GM18519 (cell line): ENCODE measurements around the gene KLHDC4.
"Not testable (repeated sequence)": the region's sequence is repeated elsewhere in the genome, so short reads cannot be mapped to it uniquely, and the experiment has no call there.

Experiments used
- ATAC-seq: cut with Tn5 transposase; IDR thresholded peaks from one replicate; pipeline ENCODE4 v1.9.1; 2021; ENCODE audit warnings: mild to moderate bottlenecking, moderate library complexity; ENCODE audit not compliant: unreplicated experiment, low FRiP score

Gene KLHDC4

GRCh38 chr16:87765776-87766484, at the start of gene KLHDC4:
TSS of gene KLHDC4 (minus strand) at chr16:87765986. CDS start at chr16:87765890, 96 bp downstream.
- ATAC-seq: no peak

GRCh38 chr16:87815567-87815966, 49.8 kb upstream of the KLHDC4 start:
- ATAC-seq: no peak

GRCh38 chr16:87812200-87812656, 46.4 kb upstream of the KLHDC4 start:
- no peak for ATAC-seq

GRCh38 chr16:87811454-87811853, 45.7 kb upstream of the KLHDC4 start:
- ATAC-seq: not testable (repeated sequence)

- peak; percentile 50 for ATAC-seq
Observed at GRCh38 chr16:87809150-87809902, 43.5 kb upstream of the KLHDC4 start.

GRCh38 chr16:87808108-87808507, 42.3 kb upstream of the KLHDC4 start:
- ATAC-seq: no peak

GRCh38 chr16:87806641-87807546, 41.1 kb upstream of the KLHDC4 start:
- no peak for ATAC-seq

- ATAC-seq: no peak
Observed at GRCh38 chr16:87806261-87806640, 40.5 kb upstream of the KLHDC4 start.

- no peak for ATAC-seq
Observed at GRCh38 chr16:87803385-87803784, 37.6 kb upstream of the KLHDC4 start.

- ATAC-seq: no peak
Observed at GRCh38 chr16:87802670-87803069, 36.9 kb upstream of the KLHDC4 start.

GRCh38 chr16:87801679-87802259, 36.0 kb upstream of the KLHDC4 start:
- ATAC-seq: no peak

GRCh38 chr16:87800497-87800896, 34.7 kb upstream of the KLHDC4 start:
- ATAC-seq: no peak

- ATAC-seq: no peak
Observed at GRCh38 chr16:87795336-87795735, 29.6 kb upstream of the KLHDC4 start.

GRCh38 chr16:87794485-87795078, 28.8 kb upstream of the KLHDC4 start:
- ATAC-seq: no peak

GRCh38 chr16:87792205-87792565, 26.4 kb upstream of the KLHDC4 start:
- ATAC-seq: no peak

GRCh38 chr16:87791295-87792204, 25.8 kb upstream of the KLHDC4 start:
- ATAC-seq: no peak

GRCh38 chr16:87790292-87791100, 24.7 kb upstream of the KLHDC4 start:
- ATAC-seq: no peak
